Left colon (tissue), 2 donors: ENCODE data around the gene THRA. TPM values are rescaled to one million over a fixed set of nuclear protein-coding genes. Genes with fewer than 3 reads are reported as not detected.

Experiments used
- ATAC-seq: fragments of 200-7000 bp; cut with Tn5 transposase; one replicate; pipeline ENCODE4 v1.9.1; 2020; ENCODE audit warnings: mild to moderate bottlenecking, moderate library complexity
- DNase-seq, 2 donors: peaks; one replicate each; pipeline ENCODE4 v3.0.0-alpha.2; 2020
- intact Hi-C, 2 donors: fragments of 100-400 bp; cut with DNase I in 1 of 2; cut with micrococcal nuclease in 1 of 2; formaldehyde crosslinking; loops; one replicate each; pipeline versions ENCODE4 v1.11.2 to v1.14.0; 2022; cut with DNase I, micrococcal nuclease
- long read RNA-seq: library from polyadenylated mRNA; unstranded; transcript quantifications from one replicate; pipeline ENCODE4 v2.0.0, GENCODE V29; 2021
- total RNA-seq, 2 donors: library from RNA; stranded (reverse); fragmentation: NEBNext Ultra II Directional; extraction: Animal tissue kit (Norgen Biotek cat#: 25700); gene quantifications; one replicate each; pipeline ENCODE4 v1.2.1, GENCODE V29; 2021
- donor health status: DM: no; HTN: no; CAD: no.
- donor health status: DM: yes; HTN: yes; CAD: no.

The THRA gene, protein sequence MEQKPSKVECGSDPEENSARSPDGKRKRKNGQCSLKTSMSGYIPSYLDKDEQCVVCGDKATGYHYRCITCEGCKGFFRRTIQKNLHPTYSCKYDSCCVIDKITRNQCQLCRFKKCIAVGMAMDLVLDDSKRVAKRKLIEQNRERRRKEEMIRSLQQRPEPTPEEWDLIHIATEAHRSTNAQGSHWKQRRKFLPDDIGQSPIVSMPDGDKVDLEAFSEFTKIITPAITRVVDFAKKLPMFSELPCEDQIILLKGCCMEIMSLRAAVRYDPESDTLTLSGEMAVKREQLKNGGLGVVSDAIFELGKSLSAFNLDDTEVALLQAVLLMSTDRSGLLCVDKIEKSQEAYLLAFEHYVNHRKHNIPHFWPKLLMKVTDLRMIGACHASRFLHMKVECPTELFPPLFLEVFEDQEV
- 10 to 100 TPM; 48.4 to 56.3 TPM for total RNA-seq
- long read RNA-seq, partial matches to known transcripts = 3 of 8 reads
- long read RNA-seq, other reads (novel, unspliced or antisense) = 4 of 8 reads

DNA sequence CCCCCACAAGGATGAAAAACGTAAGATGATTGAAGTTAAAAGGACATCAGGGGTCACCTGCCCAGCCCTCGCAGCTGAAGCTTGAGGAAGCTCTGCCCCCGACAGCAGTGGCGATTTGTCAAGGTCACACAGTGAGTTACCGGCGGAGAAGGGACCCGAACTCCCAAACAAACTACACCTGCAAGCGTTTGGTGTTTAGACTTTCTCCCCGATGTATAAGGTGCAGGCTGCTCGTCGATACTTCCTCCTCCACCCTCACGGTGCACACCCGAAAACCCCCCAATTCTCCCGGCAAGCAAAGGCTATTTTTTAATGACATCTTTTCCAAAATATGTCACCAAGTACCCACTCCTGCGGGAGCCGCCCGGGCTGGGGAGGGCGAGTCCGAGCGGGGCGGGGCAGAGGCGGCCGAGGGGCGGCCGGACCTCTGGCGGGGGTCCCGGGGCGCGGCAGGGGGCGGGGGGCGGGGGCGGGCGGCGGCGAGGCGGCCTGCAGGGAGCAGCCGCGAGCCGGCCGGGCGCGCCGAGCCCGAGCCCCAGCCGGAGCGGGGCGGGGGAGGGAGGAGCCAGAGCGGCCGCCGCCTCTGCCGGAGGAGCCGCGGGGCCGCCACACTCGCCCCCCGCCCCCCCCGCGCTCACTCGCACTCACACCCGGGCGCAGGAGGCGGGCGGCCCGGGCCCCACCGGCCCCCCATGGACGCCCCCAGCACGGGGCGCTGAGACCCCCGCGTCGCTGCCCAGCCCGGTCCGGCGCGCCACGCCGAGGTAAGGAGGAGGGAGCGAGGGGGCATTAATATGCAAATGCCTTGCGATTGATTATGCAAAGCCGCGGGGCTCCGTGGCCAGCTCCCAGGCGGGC is at the start of gene THRA:
Gene THRA, plus strand, starts transcription at position 637 of the 858 bp plus-strand sequence. CDS start 11,524 bp downstream, outside the sequence.
- ATAC-seq (peak; percentile 71), DNase-seq (peak; percentile 57 to 81)
- intact Hi-C loops = no loop called here

DNA sequence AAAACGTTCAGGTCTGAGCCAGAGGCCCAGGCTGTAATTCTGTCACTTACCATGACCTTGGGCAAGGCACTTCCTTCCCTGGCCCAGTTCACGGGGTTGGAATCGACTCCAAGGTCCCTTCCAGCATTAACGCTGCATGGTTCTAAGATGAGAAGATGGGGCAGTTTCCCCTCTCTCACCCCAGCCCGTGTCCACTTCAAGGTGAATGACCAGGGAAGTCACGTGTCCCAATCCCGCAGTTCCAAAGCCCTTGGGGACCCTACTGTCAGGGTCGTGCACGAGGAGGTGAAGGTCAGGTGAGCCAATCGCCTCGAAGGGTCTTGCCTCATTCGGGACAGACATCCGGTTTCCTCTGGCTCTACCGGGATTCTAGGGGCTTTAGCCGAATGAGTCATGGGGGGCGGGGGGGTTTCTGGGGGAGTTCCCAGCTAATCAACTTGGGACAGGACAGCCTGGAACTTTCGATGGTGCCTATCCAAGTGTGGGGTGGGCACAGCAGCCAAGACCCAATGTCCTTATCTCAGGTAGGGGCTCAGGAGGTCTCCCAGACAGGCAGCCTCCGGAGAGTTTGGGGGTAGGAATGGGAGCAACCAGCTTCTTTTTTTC is 48.3 kb upstream of the THRA start:
- peak; percentile 48 for ATAC-seq
- intact Hi-C loops = loop anchor here in 1 of 2 donors (10.0 kb wide), 1 partner anchor 150 kb away; no protein-coding TSS in a partner anchor
- DNase-seq = no peak

DNA sequence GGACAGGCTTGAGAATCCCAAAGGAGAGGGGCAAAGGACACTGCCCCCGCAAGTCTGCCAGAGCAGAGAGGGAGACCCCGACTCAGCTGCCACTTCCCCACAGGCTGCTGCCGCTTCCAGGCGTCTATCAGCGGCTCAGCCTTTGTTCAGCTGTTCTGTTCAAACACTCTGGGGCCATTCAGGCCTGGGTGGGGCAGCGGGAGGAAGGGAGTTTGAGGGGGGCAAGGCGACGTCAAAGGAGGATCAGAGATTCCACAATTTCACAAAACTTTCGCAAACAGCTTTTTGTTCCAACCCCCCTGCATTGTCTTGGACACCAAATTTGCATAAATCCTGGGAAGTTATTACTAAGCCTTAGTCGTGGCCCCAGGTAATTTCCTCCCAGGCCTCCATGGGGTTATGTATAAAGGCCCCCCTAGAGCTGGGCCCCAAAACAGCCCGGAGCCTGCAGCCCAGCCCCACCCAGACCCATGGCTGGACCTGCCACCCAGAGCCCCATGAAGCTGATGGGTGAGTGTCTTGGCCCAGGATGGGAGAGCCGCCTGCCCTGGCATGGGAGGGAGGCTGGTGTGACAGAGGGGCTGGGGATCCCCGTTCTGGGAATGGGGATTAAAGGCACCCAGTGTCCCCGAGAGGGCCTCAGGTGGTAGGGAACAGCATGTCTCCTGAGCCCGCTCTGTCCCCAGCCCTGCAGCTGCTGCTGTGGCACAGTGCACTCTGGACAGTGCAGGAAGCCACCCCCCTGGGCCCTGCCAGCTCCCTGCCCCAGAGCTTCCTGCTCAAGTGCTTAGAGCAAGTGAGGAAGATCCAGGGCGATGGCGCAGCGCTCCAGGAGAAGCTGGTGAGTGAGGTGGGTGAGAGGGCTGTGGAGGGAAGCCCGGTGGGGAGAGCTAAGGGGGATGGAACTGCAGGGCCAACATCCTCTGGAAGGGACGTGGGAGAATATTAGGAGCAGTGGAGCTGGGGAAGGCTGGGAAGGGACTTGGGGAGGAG is 47.5 kb upstream of the THRA start, which contains the start of gene CSF3:
Gene CSF3, plus strand, starts transcription at position 436 of the 993 bp plus-strand sequence. Its CDS starts 35 bp downstream, at position 471.
- intact Hi-C loops = loop anchor here in 1 of 2 donors (10.0 kb wide), 1 partner anchor 150 kb away; no protein-coding TSS in a partner anchor
- DNase-seq (peak; percentile 74 to 78), ATAC-seq (peak; percentile 73)

DNA sequence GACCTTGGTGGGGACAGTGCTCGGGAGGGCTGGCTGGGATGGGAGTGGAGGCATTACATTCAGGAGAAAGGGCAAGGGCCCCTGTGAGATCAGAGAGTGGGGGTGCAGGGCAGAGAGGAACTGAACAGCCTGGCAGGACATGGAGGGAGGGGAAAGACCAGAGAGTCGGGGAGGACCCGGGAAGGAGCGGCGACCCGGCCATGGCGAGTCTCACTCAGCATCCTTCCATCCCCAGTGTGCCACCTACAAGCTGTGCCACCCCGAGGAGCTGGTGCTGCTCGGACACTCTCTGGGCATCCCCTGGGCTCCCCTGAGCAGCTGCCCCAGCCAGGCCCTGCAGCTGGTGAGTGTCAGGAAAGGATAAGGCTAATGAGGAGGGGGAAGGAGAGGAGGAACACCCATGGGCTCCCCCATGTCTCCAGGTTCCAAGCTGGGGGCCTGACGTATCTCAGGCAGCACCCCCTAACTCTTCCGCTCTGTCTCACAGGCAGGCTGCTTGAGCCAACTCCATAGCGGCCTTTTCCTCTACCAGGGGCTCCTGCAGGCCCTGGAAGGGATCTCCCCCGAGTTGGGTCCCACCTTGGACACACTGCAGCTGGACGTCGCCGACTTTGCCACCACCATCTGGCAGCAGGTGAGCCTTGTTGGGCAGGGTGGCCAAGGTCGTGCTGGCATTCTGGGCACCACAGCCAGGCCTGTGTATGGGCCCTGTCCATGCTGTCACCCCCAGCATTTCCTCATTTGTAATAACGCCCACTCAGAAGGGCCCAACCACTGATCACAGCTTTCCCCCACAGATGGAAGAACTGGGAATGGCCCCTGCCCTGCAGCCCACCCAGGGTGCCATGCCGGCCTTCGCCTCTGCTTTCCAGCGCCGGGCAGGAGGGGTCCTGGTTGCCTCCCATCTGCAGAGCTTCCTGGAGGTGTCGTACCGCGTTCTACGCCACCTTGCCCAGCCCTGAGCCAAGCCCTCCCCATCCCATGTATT is 46.5 kb upstream of the THRA start:
- intact Hi-C loops = loop anchor here in 1 of 2 donors (10.0 kb wide), 1 partner anchor 149 kb away; no protein-coding TSS in a partner anchor
- DNase-seq (no peak), ATAC-seq (no peak)

DNA sequence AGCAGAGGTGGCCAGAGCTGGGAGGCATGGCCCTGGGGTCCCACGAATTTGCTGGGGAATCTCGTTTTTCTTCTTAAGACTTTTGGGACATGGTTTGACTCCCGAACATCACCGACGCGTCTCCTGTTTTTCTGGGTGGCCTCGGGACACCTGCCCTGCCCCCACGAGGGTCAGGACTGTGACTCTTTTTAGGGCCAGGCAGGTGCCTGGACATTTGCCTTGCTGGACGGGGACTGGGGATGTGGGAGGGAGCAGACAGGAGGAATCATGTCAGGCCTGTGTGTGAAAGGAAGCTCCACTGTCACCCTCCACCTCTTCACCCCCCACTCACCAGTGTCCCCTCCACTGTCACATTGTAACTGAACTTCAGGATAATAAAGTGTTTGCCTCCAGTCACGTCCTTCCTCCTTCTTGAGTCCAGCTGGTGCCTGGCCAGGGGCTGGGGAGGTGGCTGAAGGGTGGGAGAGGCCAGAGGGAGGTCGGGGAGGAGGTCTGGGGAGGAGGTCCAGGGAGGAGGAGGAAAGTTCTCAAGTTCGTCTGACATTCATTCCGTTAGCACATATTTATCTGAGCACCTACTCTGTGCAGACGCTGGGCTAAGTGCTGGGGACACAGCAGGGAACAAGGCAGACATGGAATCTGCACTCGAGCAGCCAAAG is 45.2 kb upstream of the THRA start:
- no peak for DNase-seq
- intact Hi-C loops = loop anchor here in 1 of 2 donors (10.0 kb wide), 1 partner anchor 147 kb away; no protein-coding TSS in a partner anchor
- no peak for ATAC-seq

DNA sequence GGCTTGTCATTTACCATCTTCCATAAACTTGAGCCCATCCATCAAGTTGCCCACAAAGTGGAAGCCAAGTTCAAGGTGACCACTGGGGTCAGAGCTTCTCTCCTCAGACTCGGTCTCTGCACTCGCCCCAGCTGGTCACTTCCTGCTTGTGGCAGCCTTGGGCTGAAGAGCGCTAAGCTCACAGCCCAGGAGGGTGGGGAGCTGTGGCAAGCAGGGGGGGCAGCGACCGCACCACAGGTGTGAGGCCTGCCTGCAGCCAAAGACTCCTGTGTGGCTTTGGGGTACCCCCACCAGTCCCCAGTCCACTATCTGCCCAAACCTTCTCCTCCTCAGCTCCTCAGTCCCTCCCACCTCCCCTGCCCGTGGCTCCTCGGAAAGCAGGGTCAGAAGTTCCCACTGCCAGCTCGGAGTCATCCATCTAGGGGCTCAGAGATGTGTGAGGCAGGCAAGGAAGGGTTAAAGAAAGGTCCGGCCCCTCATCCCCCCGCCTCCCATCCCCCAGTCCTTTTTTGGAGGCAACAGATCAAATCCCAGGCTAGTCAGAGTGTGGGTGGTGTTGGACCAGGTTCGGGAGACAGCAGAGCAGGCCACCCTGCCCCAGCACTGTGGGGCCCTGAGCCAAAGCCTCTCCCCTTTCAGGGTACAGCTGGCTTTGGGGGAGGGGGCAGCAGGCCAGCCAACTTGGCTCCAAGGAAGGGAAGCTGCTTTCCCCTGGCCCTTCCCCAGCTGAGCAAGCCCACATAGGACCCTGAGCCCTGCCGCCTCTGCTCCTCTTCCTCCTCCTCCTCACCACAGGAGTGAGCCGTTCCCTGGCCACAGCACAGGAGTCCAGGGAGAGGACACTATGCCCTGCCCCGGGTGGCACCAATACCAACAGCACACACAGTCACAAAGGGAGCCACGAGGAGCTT is 44.3 kb upstream of the THRA start:
- DNase-seq = no peak
- ATAC-seq = no peak
- intact Hi-C loops = loop anchor here in 1 of 2 donors (10.0 kb wide), 1 partner anchor 146 kb away; no protein-coding TSS in a partner anchor

DNA sequence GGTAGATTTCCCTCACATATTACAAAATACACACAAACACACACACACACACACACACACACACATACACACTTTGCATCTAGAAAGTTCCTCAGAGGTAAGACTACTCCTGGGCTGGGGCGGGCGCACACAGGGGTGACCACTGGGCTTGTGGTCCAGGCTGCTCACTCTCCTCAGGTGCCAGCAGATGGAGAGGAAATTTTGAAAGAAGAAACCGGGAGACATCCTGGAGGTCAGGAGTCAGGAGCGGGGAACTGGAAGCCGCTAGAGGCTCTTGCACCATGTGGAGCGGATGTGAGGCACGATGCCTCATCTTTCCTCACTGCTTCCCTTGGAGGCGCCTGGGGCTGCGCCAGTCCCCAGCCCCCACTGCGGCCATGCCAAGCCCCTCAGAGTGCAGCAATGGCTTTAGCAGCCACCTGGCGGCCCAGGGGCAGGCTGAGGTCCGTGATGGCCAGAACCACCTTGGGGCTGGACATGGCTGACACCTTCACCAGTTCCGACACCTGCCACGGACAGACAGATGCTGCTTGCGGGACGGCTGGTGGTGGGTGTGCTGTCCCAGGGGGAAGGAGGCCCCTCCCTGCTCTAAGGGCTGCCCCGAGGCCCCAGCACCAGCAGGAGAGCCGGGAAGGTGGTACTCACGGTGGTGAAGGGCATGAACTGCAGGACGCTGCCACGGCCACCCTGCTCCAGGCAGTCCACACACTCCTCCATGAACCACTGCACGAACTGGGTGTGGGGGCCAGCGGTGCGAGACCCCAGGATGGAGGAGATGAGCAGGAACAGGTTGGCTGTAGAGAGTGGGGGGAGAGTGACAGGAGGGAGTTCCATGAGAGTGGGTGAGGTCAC is 43.4 kb upstream of the THRA start:
- intact Hi-C loops = loop anchor here in 1 of 2 donors (10.0 kb wide), 1 partner anchor 145 kb away; no protein-coding TSS in a partner anchor
- ATAC-seq = no peak
- no peak for DNase-seq

DNA sequence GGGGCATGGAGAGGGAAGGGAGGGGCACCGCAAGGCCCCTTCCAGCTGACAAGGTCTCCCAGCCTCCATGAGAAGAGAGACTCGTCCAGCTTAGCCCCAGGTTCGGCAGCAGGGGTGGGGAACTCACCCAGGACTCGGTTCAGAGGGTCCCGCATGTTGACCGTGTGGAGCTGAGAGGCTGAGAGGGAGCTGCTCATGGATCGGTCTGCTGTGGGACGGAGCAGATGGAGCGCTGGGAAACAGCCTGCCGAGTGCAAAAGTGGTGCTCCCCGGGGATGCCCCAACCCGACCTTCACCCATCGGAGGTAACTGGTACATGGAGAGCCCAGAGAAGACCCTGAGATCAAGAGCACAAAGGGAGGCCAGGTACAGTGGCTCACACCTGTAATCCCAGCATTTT is 42.6 kb upstream of the THRA start:
- DNase-seq (no peak), ATAC-seq (no peak)
- intact Hi-C loops = loop anchor here in 1 of 2 donors (10.0 kb wide), 1 partner anchor 155 kb away; the partner anchor contains the start of gene RAPGEFL1

DNA sequence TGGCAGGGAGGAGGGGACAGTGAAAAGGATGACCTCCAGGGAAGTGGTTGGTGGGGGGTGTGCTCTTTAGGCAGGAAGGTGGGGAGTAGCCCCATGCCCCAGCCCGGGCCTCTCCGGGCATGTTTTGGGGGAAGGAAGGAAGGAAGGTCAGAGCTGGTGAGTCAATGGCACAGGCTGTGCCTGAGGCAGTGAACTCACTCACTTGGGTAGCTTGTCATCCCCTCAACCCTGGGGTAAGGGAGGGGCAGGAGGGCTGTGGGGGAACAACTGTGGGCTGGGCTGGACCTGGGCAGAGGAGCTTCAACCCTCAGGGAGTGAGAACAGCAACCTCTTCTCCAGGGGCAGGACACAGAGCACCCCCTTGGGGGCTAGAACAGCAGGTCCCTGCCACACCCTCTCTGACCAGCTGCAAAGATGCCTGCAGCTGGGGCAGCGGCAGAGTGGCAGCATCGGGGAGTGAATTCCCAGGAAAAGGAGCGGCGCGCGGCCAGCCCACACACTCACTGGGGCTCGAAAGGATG is 41.3 kb upstream of the THRA start:
- intact Hi-C loops = loop anchor here in 1 of 2 donors (10.0 kb wide), 1 partner anchor 153 kb away; the partner anchor contains the start of gene RAPGEFL1
- DNase-seq (no peak), ATAC-seq (no peak)

DNA sequence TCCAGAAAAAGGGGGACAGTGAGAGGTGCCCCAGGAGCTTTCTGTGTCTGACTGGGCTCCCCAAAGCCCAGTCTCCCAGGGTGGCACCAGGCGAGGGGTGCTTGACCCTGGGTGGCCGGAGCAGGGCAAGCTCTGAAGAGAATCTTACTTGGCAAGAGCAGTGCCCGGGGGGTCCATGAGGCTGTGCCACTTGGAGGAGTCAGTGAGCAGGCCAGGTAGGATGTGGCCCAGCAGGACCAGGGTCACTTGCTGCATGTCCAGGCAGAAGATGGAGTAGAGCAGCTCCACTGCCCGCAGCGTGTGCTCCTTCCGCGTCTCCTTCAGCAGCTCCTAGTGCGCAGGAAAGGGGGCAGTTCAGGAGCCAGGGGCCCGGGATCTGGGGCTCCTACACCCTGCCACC is 40.3 kb upstream of the THRA start:
- intact Hi-C loops = loop anchor here in 1 of 2 donors (10.0 kb wide), 1 partner anchor 152 kb away; the partner anchor contains the start of gene RAPGEFL1
- DNase-seq = no peak
- no peak for ATAC-seq

DNA sequence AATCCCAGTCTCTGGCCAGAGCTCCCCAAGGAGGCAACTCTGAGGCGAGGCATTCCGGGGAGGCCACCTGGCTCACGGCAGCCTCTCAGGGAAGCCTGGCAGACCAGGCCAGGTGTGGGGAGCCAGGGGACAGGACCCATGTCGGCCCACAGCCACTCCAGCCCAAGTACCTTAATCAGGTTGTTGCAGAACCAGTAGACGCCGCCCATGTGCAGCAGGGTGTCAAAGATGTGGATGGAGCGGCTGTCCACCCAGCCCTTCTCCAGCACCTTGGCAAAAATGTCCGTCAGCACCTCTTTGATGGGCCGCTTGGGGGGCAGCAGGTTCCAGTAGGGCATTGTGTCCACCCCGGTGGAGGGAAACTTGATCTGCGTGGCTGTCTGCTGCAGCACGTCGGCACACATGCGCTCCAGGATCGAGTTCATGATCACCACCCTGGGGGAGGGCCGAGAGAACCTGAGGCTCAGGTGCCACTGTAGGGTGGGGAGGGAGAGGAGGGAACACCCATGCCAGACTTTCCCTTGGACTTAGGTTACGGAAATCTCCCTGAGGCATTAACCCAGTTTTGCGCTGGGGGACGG is 39.7 kb upstream of the THRA start:
- ATAC-seq (peak; percentile 78), DNase-seq (peak; percentile 69 to 83)
- intact Hi-C loops = loop anchor here in 1 of 2 donors (10.0 kb wide), 1 partner anchor 152 kb away; the partner anchor contains the start of gene RAPGEFL1

DNA sequence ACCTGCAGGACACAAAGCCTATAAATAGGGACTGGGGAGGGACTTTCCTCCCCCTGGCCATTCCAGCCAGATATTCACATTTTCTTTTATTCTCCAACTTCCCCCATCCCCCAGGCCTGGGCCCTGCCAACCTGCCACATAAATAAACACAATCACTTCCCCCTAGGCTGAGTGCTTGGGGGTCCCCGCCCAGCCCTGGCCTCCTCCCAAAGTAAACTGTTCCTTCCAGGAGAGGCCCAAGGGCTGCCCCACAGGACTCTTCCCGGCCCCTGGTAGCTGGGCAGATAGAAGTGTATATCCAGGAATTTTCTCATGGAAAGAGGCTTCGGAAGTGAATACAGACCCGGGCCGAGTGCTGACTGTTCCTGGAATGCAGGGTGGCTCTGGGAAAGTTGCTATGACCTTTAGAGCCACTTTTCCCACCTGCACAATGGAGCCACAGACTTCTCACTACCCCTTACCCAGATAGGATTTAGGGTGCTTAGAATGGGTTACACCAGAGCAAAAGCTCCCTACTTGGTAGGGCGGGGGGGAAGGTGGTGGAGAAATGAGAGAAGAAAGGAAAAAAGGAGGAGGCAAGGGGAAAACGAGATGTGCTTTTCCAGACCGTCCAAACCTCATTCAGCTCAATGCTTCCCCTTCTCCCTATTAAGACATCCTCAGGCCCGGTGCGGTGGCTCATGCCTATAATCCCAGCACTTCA is 39.0 kb upstream of the THRA start:
- ATAC-seq = peak; percentile 81
- DNase-seq = peak; percentile 88 to 89
- intact Hi-C loops = loop anchor here in 1 of 2 donors (10.0 kb wide), 1 partner anchor 151 kb away; the partner anchor contains the start of gene RAPGEFL1
